Adrenal gland (tissue), 5 donors: Measurements from ENCODE around the gene BBS5.

ENCODE experiments used
- POLR2A ChIP-seq, 2 donors: fragments of 450-650 bp; IDR thresholded peaks; one replicate each; pipeline ENCODE4 v1.6.1; 2017; ENCODE audit warnings: antibody characterized with exemption in 2 of 2, mild to moderate bottlenecking in 2 of 2, moderate library complexity in 1 of 2
- TF ChIP-seq, protein P1 (sequence below), 6 experiments: fragments of 450-650 bp in 4 of 6; fragments of 200-600 bp in 2 of 6; sonication (generic) in 1 of 6; IDR thresholded peaks; 1 replicate in 5 of 6; 2 replicates in 1 of 6; pipeline versions ENCODE4 v1.5.1 to v1.8.0; 2016 to 2021; ENCODE audit warnings: antibody characterized with exemption in 6 of 6, mild to moderate bottlenecking in 2 of 6, moderate library complexity in 1 of 6
- donor health status: DM: no; HTN: no; CAD: no.

DNA sequence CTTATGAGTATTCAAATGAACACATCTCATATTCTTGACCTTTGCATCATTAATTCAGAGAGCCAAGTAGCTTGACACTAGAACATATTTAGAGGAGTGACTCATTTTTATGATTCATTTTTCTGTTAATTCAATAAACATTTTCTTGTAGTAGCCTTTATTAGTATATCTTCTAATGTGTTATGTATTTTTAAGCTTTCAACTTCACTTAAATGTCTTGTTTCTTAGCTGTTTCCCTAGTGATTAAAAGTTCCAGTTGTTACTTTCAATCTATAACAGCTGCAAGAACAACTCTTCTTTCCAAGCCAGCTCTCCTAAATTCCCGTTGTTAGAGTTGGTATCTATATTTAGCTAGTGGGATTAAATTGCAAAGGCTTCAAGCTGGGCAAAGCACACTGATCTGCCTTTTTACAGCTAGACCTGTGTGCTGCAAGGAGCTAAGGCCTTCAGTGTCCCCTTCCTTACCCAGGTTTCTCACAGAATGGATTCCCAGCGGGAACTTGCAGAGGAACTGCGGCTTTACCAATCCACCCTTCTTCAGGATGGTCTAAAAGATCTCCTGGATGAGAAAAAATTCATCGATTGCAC is 30.1 kb downstream of the BBS5 start, which contains the start of gene KLHL41:
- TF ChIP-seq, protein P1, sequence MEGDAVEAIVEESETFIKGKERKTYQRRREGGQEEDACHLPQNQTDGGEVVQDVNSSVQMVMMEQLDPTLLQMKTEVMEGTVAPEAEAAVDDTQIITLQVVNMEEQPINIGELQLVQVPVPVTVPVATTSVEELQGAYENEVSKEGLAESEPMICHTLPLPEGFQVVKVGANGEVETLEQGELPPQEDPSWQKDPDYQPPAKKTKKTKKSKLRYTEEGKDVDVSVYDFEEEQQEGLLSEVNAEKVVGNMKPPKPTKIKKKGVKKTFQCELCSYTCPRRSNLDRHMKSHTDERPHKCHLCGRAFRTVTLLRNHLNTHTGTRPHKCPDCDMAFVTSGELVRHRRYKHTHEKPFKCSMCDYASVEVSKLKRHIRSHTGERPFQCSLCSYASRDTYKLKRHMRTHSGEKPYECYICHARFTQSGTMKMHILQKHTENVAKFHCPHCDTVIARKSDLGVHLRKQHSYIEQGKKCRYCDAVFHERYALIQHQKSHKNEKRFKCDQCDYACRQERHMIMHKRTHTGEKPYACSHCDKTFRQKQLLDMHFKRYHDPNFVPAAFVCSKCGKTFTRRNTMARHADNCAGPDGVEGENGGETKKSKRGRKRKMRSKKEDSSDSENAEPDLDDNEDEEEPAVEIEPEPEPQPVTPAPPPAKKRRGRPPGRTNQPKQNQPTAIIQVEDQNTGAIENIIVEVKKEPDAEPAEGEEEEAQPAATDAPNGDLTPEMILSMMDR (IDR thresholded peaks at IDR 0.05): no peak
- TF ChIP-seq POLR2A (IDR thresholded peaks at IDR 0.05): no peak
